Measurements from ENCODE around the gene PLXNB2.

Gene PLXNB2

GRCh38 chr22:50302564-50302963, 4.9 kb downstream of the PLXNB2 start:
- H3K36me3 Mint-ChIP-seq: no peaks in the 10 kb centered on the region
- peaks cover 15% of the 10 kb centered on the region for H3K4me1 Mint-ChIP-seq
- no peak for DNase-seq
- H3K27ac Mint-ChIP-seq: no peak overlapping the region
- H3K4me3 Mint-ChIP-seq: no peak overlapping the region
- CTCF ChIA-PET: interaction anchor here (1.3 kb wide), 1 partner anchor 26 kb away, joined by 5 read pairs; no protein-coding TSS in a partner anchor
- H3K9me3 Mint-ChIP-seq: no peaks in the 10 kb centered on the region
- H3K27me3 Mint-ChIP-seq: peaks cover 84% of the 10 kb centered on the region

GRCh38 chr22:50302041-50302541, 5.4 kb downstream of the PLXNB2 start:
- H3K27ac Mint-ChIP-seq: no peak overlapping the region
- CTCF ChIA-PET: interaction anchor here (1.3 kb wide), 1 partner anchor 26 kb away, joined by 5 read pairs; no protein-coding TSS in a partner anchor
- no peaks in the 10 kb centered on the region for H3K36me3 Mint-ChIP-seq
- no peaks in the 10 kb centered on the region for H3K9me3 Mint-ChIP-seq
- H3K4me1 Mint-ChIP-seq: peaks cover 15% of the 10 kb centered on the region
- no peak overlapping the region for H3K4me3 Mint-ChIP-seq
- no peak for DNase-seq
- H3K27me3 Mint-ChIP-seq: peaks cover 88% of the 10 kb centered on the region

DNA sequence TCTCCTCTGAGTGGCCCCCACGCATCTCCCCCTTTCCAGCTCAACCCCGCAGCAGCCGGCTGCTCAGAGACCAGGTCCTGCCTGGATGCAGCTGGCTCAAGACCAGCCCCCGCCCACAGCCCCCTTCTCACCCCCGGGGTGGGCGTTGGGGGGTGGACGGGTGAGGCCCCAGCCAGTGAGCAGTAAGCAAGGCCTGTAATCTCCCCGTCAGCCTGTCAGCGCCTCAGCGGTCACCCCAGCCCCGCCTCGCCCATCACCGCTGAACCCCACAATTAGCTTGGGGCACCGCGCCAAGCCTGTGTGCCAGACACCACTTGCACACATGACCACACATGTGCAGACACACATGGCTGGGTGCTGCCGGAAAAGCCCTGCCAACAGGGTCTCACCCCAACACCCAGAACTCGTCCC, 5.9 kb downstream of the PLXNB2 start:
- Mint-ChIP-seq H3K36me3 (no peaks in the 10 kb centered on the region), H3K27me3 (peaks cover 85% of the 10 kb centered on the region), H3K4me3 (no peak overlapping the region), H3K9me3 (no peaks in the 10 kb centered on the region), H3K27ac (no peak overlapping the region), H3K4me1 (peaks cover 15% of the 10 kb centered on the region)
- CTCF ChIA-PET: no interaction called here
- DNase-seq: no peak

DNA sequence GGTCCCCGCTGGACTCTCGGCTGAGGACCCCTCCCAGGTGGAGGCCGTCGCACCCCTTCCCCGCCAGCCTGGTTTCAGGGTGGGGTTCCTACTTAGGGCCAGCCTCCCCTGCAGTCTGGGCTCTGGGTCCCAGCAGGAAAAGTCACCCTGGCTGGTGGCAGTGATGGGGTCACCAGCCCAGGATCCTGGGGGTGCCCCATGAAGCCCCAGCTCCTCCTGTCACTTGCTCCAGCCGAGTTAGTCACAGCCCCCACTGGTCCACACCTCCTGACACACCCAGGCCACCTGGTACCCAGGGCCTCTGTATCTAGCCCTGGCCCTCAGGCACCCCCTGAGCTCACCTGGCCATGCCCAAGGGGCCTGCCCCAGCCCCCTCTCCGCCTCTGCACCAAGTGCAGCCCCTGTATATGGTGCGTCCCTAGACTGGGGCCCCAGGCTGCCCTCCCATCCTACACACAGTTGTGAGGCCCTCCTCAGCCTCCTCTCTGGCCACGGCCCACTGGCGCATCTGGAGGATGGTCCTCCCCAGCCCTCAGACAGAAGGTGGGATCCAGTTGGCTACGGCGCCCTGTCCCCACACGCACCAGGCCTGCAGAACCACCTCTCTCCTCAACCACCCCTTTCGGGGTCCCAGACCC, 6.7 kb downstream of the PLXNB2 start:
- no peak for DNase-seq
- CTCF ChIA-PET: no interaction called here
- Mint-ChIP-seq H3K4me1 (peaks cover 9% of the 10 kb centered on the region), H3K36me3 (no peaks in the 10 kb centered on the region), H3K9me3 (no peaks in the 10 kb centered on the region), H3K27ac (no peak overlapping the region), H3K27me3 (peaks cover 82% of the 10 kb centered on the region), H3K4me3 (no peak overlapping the region)

DNA sequence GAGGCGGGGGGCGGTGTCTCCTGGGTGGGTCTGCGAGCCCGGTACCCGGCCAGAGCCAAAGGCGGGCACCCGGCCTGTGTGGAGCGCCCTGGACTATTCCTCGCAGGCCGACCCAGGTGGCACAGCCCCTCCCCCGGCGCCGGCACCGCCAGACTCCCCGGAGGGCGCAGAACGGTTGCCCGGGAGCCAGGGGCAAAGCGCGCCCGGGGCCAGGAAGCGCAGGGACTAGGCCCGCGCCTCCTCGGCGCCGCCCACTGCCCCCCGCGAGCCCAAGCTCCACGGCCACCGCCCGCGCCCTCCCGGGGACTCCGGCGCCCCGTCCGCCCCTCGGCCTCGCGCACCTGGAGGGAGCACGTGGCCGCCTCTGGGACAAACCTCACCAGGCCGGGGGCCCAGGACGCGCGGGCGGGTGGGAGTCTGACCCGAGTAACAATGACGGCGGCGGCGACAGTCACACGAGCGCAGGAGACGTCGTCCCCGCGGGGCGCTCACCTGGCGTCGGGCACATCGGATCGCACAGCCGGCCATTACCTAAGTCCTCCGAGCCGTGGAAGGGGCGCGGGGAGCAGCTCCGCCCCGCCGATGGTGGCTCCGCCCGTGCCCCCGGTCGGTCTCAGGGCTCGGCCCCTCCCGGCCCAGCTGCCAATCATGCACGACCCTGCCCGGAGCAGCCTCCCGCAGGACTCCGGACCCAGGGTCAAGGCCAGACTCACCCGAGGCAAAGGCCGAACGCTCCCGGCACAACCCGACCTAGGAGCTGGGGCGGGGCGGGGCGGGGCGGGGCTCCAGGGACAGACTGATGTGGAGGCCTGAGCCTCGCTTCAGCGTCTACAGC, 7.4 kb downstream of the PLXNB2 start:
- peaks cover 75% of the 10 kb centered on the region for H3K27me3 Mint-ChIP-seq
- no peaks in the 10 kb centered on the region for H3K9me3 Mint-ChIP-seq
- CTCF ChIA-PET: no interaction called here
- H3K27ac Mint-ChIP-seq: no peak overlapping the region
- H3K36me3 Mint-ChIP-seq: no peaks in the 10 kb centered on the region
- peaks cover 8% of the 10 kb centered on the region for H3K4me1 Mint-ChIP-seq
- DNase-seq: no peak
- H3K4me3 Mint-ChIP-seq: no peak overlapping the region

DNA sequence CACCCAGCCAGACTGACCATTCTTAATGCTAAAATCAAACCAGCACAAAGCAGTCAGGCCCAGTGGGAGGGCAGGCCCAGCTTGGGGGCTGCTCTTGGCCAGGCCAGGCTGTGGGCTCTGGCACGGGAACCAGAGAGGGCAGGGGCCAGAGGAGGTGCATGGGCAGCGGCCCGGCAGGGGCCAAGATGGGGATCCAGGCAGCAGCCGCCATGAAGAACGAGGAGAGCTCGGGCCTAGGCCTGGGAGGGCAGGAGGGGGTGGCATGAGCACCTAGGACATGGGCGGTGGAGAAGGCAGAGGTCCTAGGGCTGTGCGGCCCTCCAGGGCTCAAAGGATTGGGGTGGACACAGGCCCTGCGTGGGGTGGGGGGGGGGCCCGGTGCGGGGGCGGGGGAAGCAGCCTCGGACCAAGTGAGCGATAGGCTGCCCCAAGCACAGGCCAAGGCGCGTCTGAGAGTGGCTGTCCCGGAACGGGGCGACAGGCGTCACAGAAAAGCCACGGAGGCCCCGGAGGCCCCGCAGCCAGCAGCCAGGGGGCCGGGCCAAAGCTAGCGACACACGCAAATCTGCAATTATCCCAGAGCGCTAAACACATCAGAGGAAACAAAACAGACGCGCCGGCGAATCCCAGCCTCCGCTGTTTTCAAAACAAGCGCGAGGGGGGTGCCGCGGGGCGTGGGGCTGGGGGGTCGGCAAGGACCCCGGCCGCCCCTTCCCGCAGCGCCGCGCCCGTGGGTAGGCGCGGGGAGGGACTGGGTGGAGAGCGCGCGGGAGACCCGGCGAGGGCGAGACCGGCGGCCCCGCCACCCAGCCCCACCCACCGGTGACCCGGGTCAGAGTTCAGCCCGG, 8.3 kb downstream of the PLXNB2 start:
- CTCF ChIA-PET: no interaction called here
- Mint-ChIP-seq H3K4me3 (no peak overlapping the region), H3K27me3 (peaks cover 75% of the 10 kb centered on the region), H3K4me1 (peaks cover 5% of the 10 kb centered on the region), H3K36me3 (no peaks in the 10 kb centered on the region), H3K27ac (no peak overlapping the region), H3K9me3 (no peaks in the 10 kb centered on the region)
- no peak for DNase-seq

- CTCF ChIA-PET: no interaction called here
- no peak overlapping the region for H3K27ac Mint-ChIP-seq
Measured at GRCh38 chr22:50298266-50298637, 9.2 kb downstream of the PLXNB2 start.

DNA sequence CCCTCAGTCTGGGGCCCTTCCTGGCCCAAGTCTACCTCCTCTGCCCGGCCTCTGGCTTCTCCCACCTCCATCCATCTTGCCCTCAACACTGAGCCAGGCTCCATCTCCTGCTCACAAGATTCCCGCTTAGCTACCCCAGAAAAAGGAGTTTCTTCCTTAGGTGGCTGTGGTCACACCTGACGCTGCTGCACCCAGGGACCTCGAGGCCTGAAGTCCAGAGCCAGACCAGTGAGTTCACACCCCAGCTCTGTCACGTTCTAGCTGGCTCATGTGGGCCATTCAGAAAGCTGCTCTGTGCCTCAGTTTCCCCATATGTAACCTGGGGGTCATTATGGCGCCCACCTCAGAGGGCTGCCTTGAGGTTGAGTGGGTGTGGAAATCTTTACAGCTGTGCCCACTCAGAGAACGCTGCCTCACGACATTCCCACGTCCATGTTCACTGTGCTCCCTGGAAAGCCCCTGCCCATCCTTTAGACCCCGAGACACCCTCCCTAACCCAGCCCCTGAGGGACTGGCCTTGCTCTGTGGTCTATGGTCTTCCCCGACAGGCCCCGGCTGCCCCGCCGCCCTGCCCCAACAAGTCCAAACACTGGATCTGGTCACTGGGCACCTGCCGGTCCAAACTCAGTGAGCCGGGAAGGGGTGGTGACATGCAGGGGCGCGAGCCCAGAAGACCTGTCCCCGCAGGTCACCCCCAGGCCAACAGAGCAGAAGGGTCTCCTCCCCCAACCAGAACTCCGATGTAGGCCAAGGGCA, 9.8 kb downstream of the PLXNB2 start:
- Mint-ChIP-seq H3K9me3 (no peaks in the 10 kb centered on the region), H3K27me3 (peaks cover 73% of the 10 kb centered on the region), H3K36me3 (peaks cover 2% of the 10 kb centered on the region), H3K4me3 (no peak overlapping the region), H3K4me1 (peaks cover 11% of the 10 kb centered on the region), H3K27ac (no peak overlapping the region)
- no peak for DNase-seq
- CTCF ChIA-PET: no interaction called here

More at GRCh38 chr22:50298266-50298637, 9.2 kb downstream of the PLXNB2 start:
- DNase-seq: no peak
- Mint-ChIP-seq H3K4me1 (peaks cover 8% of the 10 kb centered on the region), H3K27me3 (peaks cover 73% of the 10 kb centered on the region), H3K9me3 (no peaks in the 10 kb centered on the region), H3K4me3 (no peak overlapping the region), H3K36me3 (no peaks in the 10 kb centered on the region)

DNA sequence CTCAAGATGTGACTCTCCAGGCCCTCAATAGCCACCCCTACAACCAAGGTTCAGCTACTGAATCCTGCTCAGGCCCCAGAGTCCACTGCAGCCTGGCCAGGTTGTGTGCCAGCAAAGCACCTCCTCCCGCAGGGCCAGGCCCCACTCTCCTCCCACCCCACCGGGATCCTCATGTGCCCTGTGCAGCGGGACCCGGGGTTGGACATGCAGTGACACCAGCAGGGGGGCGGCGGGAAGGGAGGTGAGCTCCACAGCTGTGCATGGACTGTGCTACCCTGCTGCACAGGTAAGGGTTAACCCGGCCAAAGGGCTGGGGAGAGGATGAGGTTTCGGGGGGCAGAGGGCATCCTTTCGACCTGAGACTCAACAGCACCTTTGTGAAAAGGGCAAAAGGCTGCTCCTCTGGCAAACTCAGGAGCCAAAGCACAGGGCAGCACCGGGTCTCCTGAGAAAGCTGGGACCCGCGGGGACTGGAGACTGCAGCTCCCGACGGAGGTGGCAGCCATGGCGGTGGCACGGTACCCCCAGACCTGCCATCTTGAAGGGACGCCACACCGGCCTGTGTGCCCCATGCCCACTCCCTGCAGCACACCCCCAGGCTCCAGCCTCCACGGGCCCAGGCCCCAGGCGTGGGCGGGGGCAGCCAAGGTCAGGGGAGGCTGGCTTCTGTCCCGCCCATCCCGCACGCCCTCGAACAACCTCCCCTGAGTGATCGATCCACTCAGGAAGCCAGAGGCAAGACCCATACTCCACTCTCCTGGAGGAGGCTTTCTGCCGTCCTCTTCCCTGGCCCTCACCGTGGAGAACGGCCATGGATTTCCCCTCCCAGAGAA, 10.6 kb downstream of the PLXNB2 start:
- Mint-ChIP-seq H3K27me3 (peaks cover 73% of the 10 kb centered on the region), H3K9me3 (no peaks in the 10 kb centered on the region), H3K27ac (no peak overlapping the region), H3K4me1 (peaks cover 20% of the 10 kb centered on the region), H3K36me3 (peaks cover 4% of the 10 kb centered on the region), H3K4me3 (no peak overlapping the region)
- CTCF ChIA-PET: no interaction called here
- no peak for DNase-seq

DNA sequence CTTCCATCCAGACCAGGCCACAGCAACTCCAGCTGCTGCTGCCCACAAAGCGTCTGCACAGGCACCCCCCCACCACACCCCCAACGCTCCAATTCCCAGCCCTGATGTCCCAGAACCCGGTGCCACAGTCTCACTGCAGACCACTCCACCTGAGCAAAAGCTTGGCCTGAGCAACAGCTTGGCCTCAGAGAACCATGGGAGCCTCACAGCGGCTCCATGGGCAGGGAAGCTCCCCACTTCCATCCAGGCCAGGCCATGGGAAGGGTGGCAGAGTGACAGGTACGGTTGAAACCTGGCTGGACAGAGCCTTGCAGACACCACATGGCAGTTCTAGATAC, 13.2 kb downstream of the PLXNB2 start:
- H3K36me3 Mint-ChIP-seq: peaks cover 4% of the 10 kb centered on the region
- peaks cover 73% of the 10 kb centered on the region for H3K27me3 Mint-ChIP-seq
- DNase-seq: no peak
- no peaks in the 10 kb centered on the region for H3K9me3 Mint-ChIP-seq
- CTCF ChIA-PET: interaction anchor here (1.2 to 2.1 kb wide), 2 partner anchors 18 to 34 kb away, joined by 3 to 7 read pairs; no protein-coding TSS in a partner anchor
- no peak overlapping the region for H3K4me3 Mint-ChIP-seq
- H3K27ac Mint-ChIP-seq: no peak overlapping the region
- H3K4me1 Mint-ChIP-seq: peaks cover 22% of the 10 kb centered on the region

DNA sequence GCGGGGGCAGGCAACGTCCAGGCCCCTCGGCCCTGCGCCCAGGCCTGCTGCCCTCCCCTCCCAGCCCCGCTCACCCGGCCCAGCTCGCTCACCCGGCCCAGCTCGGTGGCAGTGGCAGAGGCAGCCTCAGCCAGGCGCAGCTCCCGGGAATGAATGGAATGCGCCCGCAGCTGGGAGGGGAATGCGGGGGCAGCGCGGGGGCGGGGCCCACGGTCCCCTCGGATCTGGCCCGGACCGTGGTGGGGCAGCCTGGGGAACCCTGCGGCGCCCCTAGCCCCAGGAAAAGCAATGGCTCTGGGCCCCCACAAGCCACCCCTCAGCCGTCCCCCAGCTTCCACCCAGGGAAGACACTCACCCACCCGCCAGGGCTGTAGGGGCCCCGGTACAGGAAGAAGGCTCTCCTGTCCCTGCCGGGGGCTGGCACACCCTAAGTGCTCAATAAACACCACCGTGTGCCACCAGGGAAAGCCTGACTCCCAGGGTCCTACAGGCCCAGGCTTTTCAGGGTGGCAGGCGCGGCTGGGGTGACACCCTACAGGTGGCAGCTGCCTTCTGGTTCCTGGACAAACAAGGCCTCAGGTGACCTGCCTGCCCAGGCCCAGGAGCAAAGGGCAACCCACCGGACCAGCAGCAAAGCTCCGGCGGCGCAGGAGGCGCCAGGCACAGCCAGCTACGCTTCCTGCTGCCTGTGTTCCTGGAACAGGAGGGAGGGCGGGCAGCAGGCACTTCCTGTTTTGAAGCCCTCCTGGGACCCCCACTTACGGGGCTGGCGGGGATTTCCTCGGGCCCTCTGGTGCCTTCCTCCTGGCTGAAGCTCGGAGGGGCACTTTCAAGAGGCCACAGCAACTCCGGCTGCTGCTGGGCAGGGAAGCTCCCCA, 13.8 kb downstream of the PLXNB2 start:
- Mint-ChIP-seq H3K27me3 (peaks cover 67% of the 10 kb centered on the region), H3K4me3 (peak overlapping the region; percentile 54), H3K9me3 (no peaks in the 10 kb centered on the region), H3K36me3 (peaks cover 4% of the 10 kb centered on the region), H3K4me1 (peaks cover 22% of the 10 kb centered on the region), H3K27ac (no peak overlapping the region)
- DNase-seq: peak; percentile 28
- CTCF ChIA-PET: interaction anchor here (1.2 to 2.1 kb wide), 2 partner anchors 17 to 34 kb away, joined by 3 to 7 read pairs; no protein-coding TSS in a partner anchor

All from activated naive CD4-positive, alpha-beta T cell treated with anti-CD3 and anti-CD28 coated beads, Interleukin-2, amount 10 ng/mL, durations not matched to agents 7 days and 5 days (primary cell).